IMR-90 (cell line): ENCODE results near the gene AJUBA. TPM values are rescaled to one million over a fixed set of nuclear protein-coding genes. Genes with fewer than 3 reads are reported as not detected.
A peak's percentile ranks its signal among the peaks of the same experiment; 100 is the strongest.

Source experiments
- ATAC-seq: fragments of 200-7000 bp; cut with Tn5 transposase; 2 replicates; pipeline ENCODE4 v1.9.1; 2020; ENCODE audit warnings: low read depth, mild to moderate bottlenecking, moderate library complexity
- BruUV-seq: library from RNA; stranded (reverse); fragments of 400-500 nt; replicated peaks from 2 replicates; lab custom pipeline; 2021; lab: Mats Ljungman, UMichigan
- CTCF ChIA-PET: fragments of 300-600 bp; formaldehyde crosslinking; extraction: SDS; loops from one replicate; lab custom pipeline; 2021; ENCODE audit warnings: antibody characterized with exemption; lab: Yijun Ruan, JAX
- POLR2A ChIA-PET: fragments of 300-600 bp; sonication (Branson Sonifier 250); formaldehyde crosslinking; loops from one replicate; lab custom pipeline; 2022; ENCODE audit warnings: antibody characterized with exemption; ENCODE audit not compliant: unreplicated experiment; lab: Charles Lee
- DNase-seq: peaks from one replicate; pipeline ENCODE4 v3.0.0; 2013
- H2AFZ ChIP-seq: replicated peaks from 2 replicates; pipeline ENCODE3; 2013; ENCODE audit warnings: low read length, mild to moderate bottlenecking; ENCODE audit not compliant: poor library complexity
- H2AK5ac ChIP-seq: 2 replicates; pipeline ENCODE4 v1.6.1; 2013; ENCODE audit warnings: low read depth, low read length, inconsistent platforms
- H2AK9ac ChIP-seq: replicated peaks from 2 replicates; pipeline ENCODE3; 2013; ENCODE audit warnings: mild to moderate bottlenecking, low read depth, low read length, moderate library complexity; ENCODE audit not compliant: poor library complexity
- H2BK120ac ChIP-seq: 2 replicates; pipeline ENCODE4 v1.6.1; 2013; ENCODE audit warnings: low read depth, low read length, inconsistent platforms
- H2BK15ac ChIP-seq: 3 replicates; pipeline ENCODE4 v1.6.1; 2013; ENCODE audit warnings: low read depth, low read length, inconsistent platforms
- H2BK20ac ChIP-seq: 2 replicates; pipeline ENCODE4 v1.6.1; 2013; ENCODE audit warnings: low read depth, mild to moderate bottlenecking, inconsistent platforms, low read length, moderate library complexity
- H2BK5ac ChIP-seq: 2 replicates; pipeline ENCODE4 v1.6.1; 2013; ENCODE audit warnings: mild to moderate bottlenecking, low read depth, low read length, inconsistent platforms; ENCODE audit not compliant: poor library complexity, severe bottlenecking
- H3K14ac ChIP-seq: replicated peaks from 2 replicates; pipeline ENCODE4 v1.6.1; 2013; ENCODE audit warnings: low read depth, low read length, inconsistent platforms
- H3K18ac ChIP-seq: 2 replicates; pipeline ENCODE4 v1.6.1; 2013; ENCODE audit warnings: low read depth, low read length, control low read depth
- H3K23ac ChIP-seq: 2 replicates; pipeline ENCODE4 v1.6.1; 2013; ENCODE audit warnings: low read depth, low read length, inconsistent platforms
- H3K27ac ChIP-seq: 2 replicates; pipeline ENCODE4 v1.5.1; 2013; ENCODE audit warnings: mild to moderate bottlenecking, control low read depth, low read length; ENCODE audit not compliant: insufficient read depth
- H3K27me3 ChIP-seq: 2 replicates; pipeline ENCODE4 v1.6.1; 2013; ENCODE audit warnings: low read length; ENCODE audit not compliant: control insufficient read depth, insufficient read depth
- H3K36me3 ChIP-seq: 2 replicates; pipeline ENCODE4 v1.6.1; 2013; ENCODE audit warnings: low read length, mixed read lengths; ENCODE audit not compliant: control insufficient read depth, insufficient read depth
- H3K4ac ChIP-seq: 2 replicates; pipeline ENCODE4 v1.6.1; 2013; ENCODE audit warnings: low read depth, low read length, inconsistent platforms
- H3K4me1 ChIP-seq: 2 replicates; pipeline ENCODE4 v1.6.1; 2013; ENCODE audit warnings: low read length, mixed read lengths; ENCODE audit not compliant: control insufficient read depth, insufficient read depth
- H3K4me2 ChIP-seq: 2 replicates; pipeline ENCODE4 v1.6.1; 2013; ENCODE audit warnings: low read depth, mild to moderate bottlenecking, control low read depth, low read length, moderate library complexity
- H3K4me3 ChIP-seq: 2 replicates; pipeline ENCODE4 v1.5.1; 2013; ENCODE audit warnings: low read depth, mild to moderate bottlenecking, control low read depth, low read length, moderate library complexity; ENCODE audit not compliant: insufficient read depth
- H3K56ac ChIP-seq: 2 replicates; pipeline ENCODE4 v1.6.1; 2013; ENCODE audit warnings: low read length, inconsistent platforms; ENCODE audit not compliant: insufficient read depth; ENCODE audit errors: extremely low read depth
- H3K79me1 ChIP-seq, 2 experiments: 2 replicates each; pipeline ENCODE4 v1.6.1; 2013; ENCODE audit warnings: low read length in 2 of 2, inconsistent platforms in 1 of 2, low read depth in 1 of 2
- H3K9ac ChIP-seq: 2 replicates; pipeline ENCODE4 v1.6.1; 2013; ENCODE audit warnings: low read depth, low read length, control low read depth
- H3K9me1 ChIP-seq: 2 replicates; pipeline ENCODE4 v1.6.1; 2013; ENCODE audit warnings: low read length, inconsistent platforms; ENCODE audit not compliant: insufficient read depth
- H3K9me3 ChIP-seq: 2 replicates; pipeline ENCODE4 v1.6.1; 2013; ENCODE audit warnings: low read length; ENCODE audit not compliant: control insufficient read depth, insufficient read depth
- H4K20me1 ChIP-seq: 2 replicates; pipeline ENCODE4 v1.6.1; 2013; ENCODE audit warnings: low read length, inconsistent platforms; ENCODE audit not compliant: insufficient read depth
- H4K5ac ChIP-seq: 2 replicates; pipeline ENCODE4 v1.6.1; 2013; ENCODE audit warnings: mild to moderate bottlenecking, low read depth, low read length, control low read depth
- H4K8ac ChIP-seq, 2 experiments: 2 replicates each; pipeline ENCODE4 v1.6.1; 2013; ENCODE audit warnings: low read depth in 2 of 2, low read length in 2 of 2, control low read depth in 1 of 2, inconsistent platforms in 1 of 2
- H4K91ac ChIP-seq: 2 replicates; pipeline ENCODE4 v1.6.1; 2013; ENCODE audit warnings: low read depth, low read length, inconsistent platforms; ENCODE audit not compliant: insufficient read depth
- BHLHE40 ChIP-seq: fragments of 150-350 bp; IDR thresholded peaks from 2 replicates; pipeline ENCODE4 v1.6.1; 2016; ENCODE audit warnings: mild to moderate bottlenecking, low read depth, low read length
- CHD1 ChIP-seq: IDR thresholded peaks from 2 replicates; pipeline ENCODE4 v1.6.1; 2012; ENCODE audit warnings: low read depth, low read length, improper control_type of control experiment
- ELK1 ChIP-seq: fragments of 150-350 bp; IDR thresholded peaks from 2 replicates; pipeline ENCODE4 v1.6.1; 2016; ENCODE audit warnings: low read depth, mild to moderate bottlenecking, low read length, moderate library complexity, borderline replicate concordance
- MAZ ChIP-seq: IDR thresholded peaks from 2 replicates; pipeline ENCODE4 v1.6.1; 2012; ENCODE audit warnings: low read depth, mild to moderate bottlenecking, low read length, improper control_type of control experiment, moderate library complexity, borderline replicate concordance
- MXI1 ChIP-seq: IDR thresholded peaks from 2 replicates; pipeline ENCODE4 v1.6.1; 2012; ENCODE audit warnings: low read depth, mild to moderate bottlenecking, low read length, moderate library complexity, borderline replicate concordance
- POLR2A ChIP-seq: IDR thresholded peaks from 2 replicates; pipeline ENCODE4 v1.6.1; 2012; ENCODE audit warnings: mild to moderate bottlenecking, low read depth, low read length
- RAD21 ChIP-seq: IDR thresholded peaks from 2 replicates; pipeline ENCODE4 v1.6.1; 2012; ENCODE audit warnings: low read length, improper control_type of control experiment
- RCOR1 ChIP-seq: IDR thresholded peaks from 2 replicates; pipeline ENCODE4 v1.6.1; 2012; ENCODE audit warnings: mild to moderate bottlenecking, low read length, improper control_type of control experiment; ENCODE audit not compliant: insufficient replicate concordance
- RFX5 ChIP-seq: IDR thresholded peaks from 2 replicates; pipeline ENCODE4 v1.8.0; 2012; ENCODE audit warnings: low read depth, mild to moderate bottlenecking, low read length, moderate library complexity
- USF2 ChIP-seq: fragments of 150-350 bp; IDR thresholded peaks from 2 replicates; pipeline ENCODE4 v1.6.1; 2017; ENCODE audit warnings: mild to moderate bottlenecking, antibody characterized with exemption, low read length, low read depth
- WGBS, 2 experiments: methylation state at CpG; one replicate each; pipeline versions ENCODE4 v1.1.5 to v1.1.7; 2013; ENCODE audit warnings: missing lambda C conversion rate in 2 of 2; ENCODE audit not compliant: insufficient read length in 1 of 2; ENCODE audit errors: extremely low coverage in 2 of 2; 5-methylcytosine and 5-hydroxymethylcytosine counted together
- dilution Hi-C: fragments of 300-500 bp; cut with HindIII; formaldehyde crosslinking; loops from one replicate; pipeline ENCODE4 v1.14.3; 2018; ENCODE audit warnings: low sequenced_read_pairs; ENCODE audit not compliant: unreplicated experiment
- in situ Hi-C: fragments of 300-500 bp; cut with MboI; formaldehyde crosslinking; loops from 3 replicates; pipeline ENCODE4 v1.14.3; 2019; ENCODE audit warnings: low sequenced_read_pairs, inconsistent platforms, mixed read lengths
- intact Hi-C: fragments of 100-400 bp; cut with micrococcal nuclease; formaldehyde crosslinking; loops from 2 replicates; pipeline ENCODE4 v1.10.0; 2022
- polyA plus RNA-seq, 3 experiments: library from polyadenylated mRNA; depleted of rRNA; stranded (reverse); fragments of >200 nt; gene quantifications; 2 replicates each; pipeline ENCODE4 v1.2.3, GENCODE V29; 2012; ENCODE audit warnings: low replicate concordance in 1 of 3
- total RNA-seq: library from RNA; depleted of rRNA; stranded (reverse); fragments of >200 nt; gene quantifications from 2 replicates; pipeline ENCODE4 v1.2.3, GENCODE V29; 2012

AJUBA gene
- total and polyA plus RNA-seq, 2 of the 4 experiments (the other 2 are of a cell fraction): 46.4 to 67.6 TPM

GRCh38 chr14:22978487-22978837 is 3.9 kb downstream of the AJUBA start:
- Histone ChIP-seq H3K4ac (peak overlapping the region; percentile 89), H4K5ac (peak overlapping the region; percentile 79), H2AFZ (no peak overlapping the region), H3K36me3 (peaks cover 36% of the 10 kb centered on the region), H3K56ac (peak overlapping the region; percentile 80), H2AK5ac (peak overlapping the region; percentile 97), H3K4me1 (peaks cover 41% of the 10 kb centered on the region), H3K9me1 (peaks cover 5% of the 10 kb centered on the region; the same call in 1 of the 2 replicates), H4K20me1 (peaks cover 34% of the 10 kb centered on the region), H2BK15ac (peak overlapping the region; percentile 85), H3K14ac (peak overlapping the region; percentile 95), H4K91ac (peak overlapping the region; percentile 96), H2BK5ac (peak overlapping the region; percentile 86), H3K27me3 (no peaks in the 10 kb centered on the region), H3K79me1 (peaks cover 34 to 72% of the 10 kb centered on the region in 2 experiments), H3K9me3 (no peaks in the 10 kb centered on the region), H3K27ac (peak overlapping the region; percentile 97), H3K18ac (peak overlapping the region; percentile 70), H2AK9ac (peak overlapping the region; percentile 94), H3K9ac (peak overlapping the region; percentile 90), H3K4me3 (no peak overlapping the region), H2BK120ac (peak overlapping the region; percentile 84), H3K23ac (peak overlapping the region; percentile 96), H3K4me2 (peak overlapping the region; percentile 92), H2BK20ac (peak overlapping the region; percentile 58; the same call in 1 of the 2 replicates), H4K8ac (peak overlapping the region; percentile 84 to 89; a peak in 3 of 4 replicates)
- BruUV-seq: no TSS peak
- WGBS, 2 experiments: no CpG with 5 or more reads among the region's 3 CpGs
- ChIA-PET POLR2A (interaction anchor here (0.5 to 1.4 kb wide), 5 partner anchors 8 to 577 kb away, joined by 3 to 12 read pairs (median 7); no protein-coding TSS in a partner anchor), CTCF (interaction anchor here (0.7 to 1.8 kb wide), 4 partner anchors 8 to 107 kb away, joined by 3 to 12 read pairs (median 5); no protein-coding TSS in a partner anchor)
- in situ Hi-C loops (no loop called here), intact Hi-C loops (no loop called here), dilution Hi-C loops (no loop called here)
- TF ChIP-seq RFX5: no peak
- no peak for TF ChIP-seq ELK1
- no peak for TF ChIP-seq BHLHE40
- no peak for TF ChIP-seq CHD1
- TF ChIP-seq USF2: no peak
- no peak for TF ChIP-seq RCOR1
- TF ChIP-seq MXI1: no peak
- TF ChIP-seq RAD21: no peak
- TF ChIP-seq MAZ: no peak
- TF ChIP-seq POLR2A: no peak
- DNase-seq (no peak), ATAC-seq (no peak)
